ENCODE measurements around the gene C1orf116. TPM values are rescaled to one million over a fixed set of nuclear protein-coding genes. Genes with fewer than 3 reads are reported as not detected.

C1orf116 gene
- polyA plus RNA-seq, 4 donors, result 9.8 to 32.1 (median 24.3) TPM

- 83 to 89% (median 87%) methylated on average over 8 of the region's 8 CpGs for WGBS, 3 donors
- no peak for FAIRE-seq
Measured at GRCh38 chr1:207022996-207023679, 9.4 kb downstream of the C1orf116 start.

DNA sequence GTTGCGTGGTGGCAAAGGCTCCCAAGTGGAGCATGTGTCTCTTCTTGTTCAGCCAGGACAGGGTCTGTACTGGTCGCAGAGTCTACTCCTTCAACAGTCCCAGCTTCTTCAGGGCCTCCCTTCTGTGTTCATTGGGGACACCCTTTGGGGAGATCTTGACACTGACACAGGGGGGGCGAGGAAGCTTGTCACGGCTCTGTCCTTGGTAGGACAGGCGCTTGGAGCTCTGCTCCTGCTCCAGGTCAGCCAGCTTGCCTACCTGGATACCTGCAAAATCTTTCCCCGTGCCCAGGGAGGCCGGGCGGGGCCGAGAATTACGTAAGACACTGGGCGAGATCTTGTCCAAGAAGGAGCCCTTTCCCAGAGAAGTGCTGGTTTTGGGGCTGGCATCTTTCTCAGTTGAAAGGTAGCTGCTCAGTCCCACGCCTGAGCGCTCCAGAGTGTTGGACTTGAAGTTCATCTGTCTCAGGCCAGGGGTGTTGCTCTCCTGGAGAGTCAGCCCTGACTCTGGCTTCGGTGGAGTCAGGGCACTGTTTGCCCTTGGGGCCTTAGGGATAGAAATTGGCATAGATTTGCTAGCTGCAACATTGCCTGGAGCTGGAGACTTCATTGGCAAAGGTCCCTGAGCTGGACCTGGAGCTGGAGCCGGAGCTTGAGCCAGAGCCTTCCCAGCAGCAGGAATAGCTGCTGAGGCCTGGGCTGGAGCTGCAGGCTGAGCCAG is 10.5 kb downstream of the C1orf116 start:
- peaks cover 19 to 76% (median 29%) of the 10 kb centered on the region in 3 donors for H3K4me1 ChIP-seq (ENCODE audit: control insufficient read depth in 3 of 3, insufficient read depth in 2 of 3, low read depth in 1 of 3, low read length in 2 of 3)
- H3K27ac ChIP-seq (ENCODE audit: low read depth in 1 of 3, low read length in 2 of 3), result peak overlapping the region in 2 of 3 donors; percentile 56 to 78
- no peaks in the 10 kb centered on the region for H3K9me3 ChIP-seq (ENCODE audit: control insufficient read depth in 2 of 2, insufficient read depth in 1 of 2, low read depth in 1 of 2, low read length in 1 of 2)
- peaks cover 0 to 53% (median 16%) of the 10 kb centered on the region in 3 donors for H3K36me3 ChIP-seq (ENCODE audit: control insufficient read depth in 3 of 3, insufficient read depth in 2 of 3, low read depth in 1 of 3, low read length in 3 of 3)
- H3K4me3 ChIP-seq (ENCODE audit: low read depth in 1 of 3, low read length in 3 of 3), result no peak overlapping the region
- H3K27me3 ChIP-seq (ENCODE audit: control insufficient read depth in 3 of 3, insufficient read depth in 3 of 3, low read length in 3 of 3), result no peaks in the 10 kb centered on the region
- DNase-seq (no peak), FAIRE-seq (no peak)
- WGBS, 3 donors, result 67 to 84% (median 71%) methylated on average over 15 of the region's 15 CpGs

More at GRCh38 chr1:207022996-207023679, 9.4 kb downstream of the C1orf116 start:
- Histone ChIP-seq H3K9me3 (ENCODE audit: control insufficient read depth in 2 of 2, insufficient read depth in 1 of 2, low read depth in 1 of 2, low read length in 1 of 2) (no peaks in the 10 kb centered on the region), H3K27ac (ENCODE audit: low read depth in 1 of 3, low read length in 2 of 3) (peak overlapping the region in 2 of 3 donors; percentile 52 to 98), H3K36me3 (ENCODE audit: control insufficient read depth in 3 of 3, insufficient read depth in 2 of 3, low read depth in 1 of 3, low read length in 3 of 3) (peaks cover 0 to 59% (median 16%) of the 10 kb centered on the region in 3 donors), H3K4me3 (ENCODE audit: low read depth in 1 of 3, low read length in 3 of 3) (no peak overlapping the region), H3K27me3 (ENCODE audit: control insufficient read depth in 3 of 3, insufficient read depth in 3 of 3, low read length in 3 of 3) (no peaks in the 10 kb centered on the region), H3K4me1 (ENCODE audit: control insufficient read depth in 3 of 3, insufficient read depth in 2 of 3, low read depth in 1 of 3, low read length in 2 of 3) (peaks cover 19 to 81% (median 29%) of the 10 kb centered on the region in 3 donors)
- DNase-seq, result no peak

DNA sequence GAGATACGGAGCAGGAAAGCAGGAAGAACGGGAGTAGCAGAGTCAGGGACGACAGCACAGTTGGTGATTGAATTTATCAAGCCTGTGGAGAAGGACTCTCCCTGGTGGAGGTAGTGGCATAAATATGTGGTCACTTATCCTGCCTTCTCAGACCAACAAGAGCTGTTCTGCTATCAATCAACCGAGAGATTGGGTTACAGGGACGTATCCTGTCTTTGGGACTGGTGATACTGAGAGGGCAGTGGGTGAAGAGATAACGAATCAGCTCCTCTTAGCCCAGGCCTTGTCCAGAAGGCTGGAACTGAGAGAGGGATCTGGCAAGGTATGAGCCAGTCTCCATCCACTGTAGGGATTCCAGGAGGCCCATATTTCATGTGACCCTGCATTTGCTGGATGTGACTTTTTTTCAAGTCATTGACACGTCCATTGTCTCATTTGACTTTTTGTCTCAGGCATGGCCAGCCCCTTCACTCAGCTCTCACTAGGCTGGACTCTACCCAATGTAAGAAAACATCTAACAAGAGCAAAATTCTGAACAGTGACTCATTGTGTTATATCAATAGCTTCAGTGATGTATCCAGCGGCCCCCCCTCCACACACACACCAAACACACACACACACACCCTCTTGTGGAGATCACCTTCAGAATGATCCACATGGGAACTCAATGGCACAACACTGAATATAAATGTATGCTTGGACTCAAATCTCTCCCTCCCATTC is 11.3 kb downstream of the C1orf116 start:
- FAIRE-seq (no peak), DNase-seq (no peak)
- H3K9me3 ChIP-seq (ENCODE audit: control insufficient read depth in 2 of 2, insufficient read depth in 1 of 2, low read depth in 1 of 2, low read length in 1 of 2), result no peaks in the 10 kb centered on the region
- WGBS, 3 donors, result 67 to 74% (median 67%) methylated on average over 8 of the region's 8 CpGs
- peaks cover 19 to 69% (median 29%) of the 10 kb centered on the region in 3 donors for H3K4me1 ChIP-seq (ENCODE audit: control insufficient read depth in 3 of 3, insufficient read depth in 2 of 3, low read depth in 1 of 3, low read length in 2 of 3)
- peak overlapping the region; percentile 47 to 78 (median 61) for H3K27ac ChIP-seq (ENCODE audit: low read depth in 1 of 3, low read length in 2 of 3)
- H3K36me3 ChIP-seq (ENCODE audit: control insufficient read depth in 3 of 3, insufficient read depth in 2 of 3, low read depth in 1 of 3, low read length in 3 of 3), result peaks cover 0 to 52% (median 16%) of the 10 kb centered on the region in 3 donors
- H3K4me3 ChIP-seq (ENCODE audit: low read depth in 1 of 3, low read length in 3 of 3), result no peak overlapping the region
- no peaks in the 10 kb centered on the region for H3K27me3 ChIP-seq (ENCODE audit: control insufficient read depth in 3 of 3, insufficient read depth in 3 of 3, low read length in 3 of 3)

DNA sequence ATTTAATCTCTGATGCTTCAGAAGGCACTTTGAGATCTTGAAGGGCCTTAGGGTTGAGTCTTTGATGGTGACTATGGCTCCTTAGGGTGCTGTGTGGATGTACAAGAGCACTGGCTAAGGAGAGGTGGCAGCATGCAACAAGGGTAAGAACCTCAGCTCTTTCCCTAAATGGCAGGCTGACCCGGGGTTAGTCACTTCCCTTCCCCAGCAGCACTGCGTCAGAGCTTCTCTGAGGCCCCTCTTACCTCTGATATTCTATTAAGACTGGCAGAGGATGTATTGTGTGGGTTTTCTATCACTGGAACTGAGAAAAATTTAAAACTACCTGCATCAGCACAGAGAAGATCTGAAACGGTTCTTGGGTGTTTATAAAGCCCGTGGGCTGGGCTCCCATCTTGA is 11.8 kb downstream of the C1orf116 start:
- Histone ChIP-seq H3K4me1 (ENCODE audit: control insufficient read depth in 3 of 3, insufficient read depth in 2 of 3, low read depth in 1 of 3, low read length in 2 of 3) (peaks cover 16 to 63% (median 23%) of the 10 kb centered on the region in 3 donors), H3K27me3 (ENCODE audit: control insufficient read depth in 3 of 3, insufficient read depth in 3 of 3, low read length in 3 of 3) (no peaks in the 10 kb centered on the region), H3K4me3 (ENCODE audit: low read depth in 1 of 3, low read length in 3 of 3) (no peak overlapping the region), H3K36me3 (ENCODE audit: control insufficient read depth in 3 of 3, insufficient read depth in 2 of 3, low read depth in 1 of 3, low read length in 3 of 3) (peaks cover 0 to 52% (median 16%) of the 10 kb centered on the region in 3 donors), H3K27ac (ENCODE audit: low read depth in 1 of 3, low read length in 2 of 3) (peak overlapping the region; percentile 47 to 78 (median 61)), H3K9me3 (ENCODE audit: control insufficient read depth in 2 of 2, insufficient read depth in 1 of 2, low read depth in 1 of 2, low read length in 1 of 2) (no peaks in the 10 kb centered on the region)
- DNase-seq (no peak), FAIRE-seq (no peak)
- 51 to 60% (median 55%) methylated on average over 4 of the region's 4 CpGs for WGBS, 3 donors

- Histone ChIP-seq H3K36me3 (ENCODE audit: control insufficient read depth in 3 of 3, insufficient read depth in 2 of 3, low read depth in 1 of 3, low read length in 3 of 3) (peaks cover 0 to 52% (median 16%) of the 10 kb centered on the region in 3 donors), H3K9me3 (ENCODE audit: control insufficient read depth in 2 of 2, insufficient read depth in 1 of 2, low read depth in 1 of 2, low read length in 1 of 2) (no peaks in the 10 kb centered on the region), H3K4me3 (ENCODE audit: low read depth in 1 of 3, low read length in 3 of 3) (no peak overlapping the region), H3K27me3 (ENCODE audit: control insufficient read depth in 3 of 3, insufficient read depth in 3 of 3, low read length in 3 of 3) (no peaks in the 10 kb centered on the region), H3K27ac (ENCODE audit: low read depth in 1 of 3, low read length in 2 of 3) (peak overlapping the region; percentile 32 to 78 (median 47)), H3K4me1 (ENCODE audit: control insufficient read depth in 3 of 3, insufficient read depth in 2 of 3, low read depth in 1 of 3, low read length in 2 of 3) (peaks cover 16 to 58% (median 20%) of the 10 kb centered on the region in 3 donors)
- peak; percentile 87 to 90 for DNase-seq
- FAIRE-seq, result no peak
- 37 to 72% (median 43%) methylated on average over 9 of the region's 9 CpGs for WGBS, 3 donors
Measured at GRCh38 chr1:207020065-207020708, 12.4 kb downstream of the C1orf116 start.

DNA sequence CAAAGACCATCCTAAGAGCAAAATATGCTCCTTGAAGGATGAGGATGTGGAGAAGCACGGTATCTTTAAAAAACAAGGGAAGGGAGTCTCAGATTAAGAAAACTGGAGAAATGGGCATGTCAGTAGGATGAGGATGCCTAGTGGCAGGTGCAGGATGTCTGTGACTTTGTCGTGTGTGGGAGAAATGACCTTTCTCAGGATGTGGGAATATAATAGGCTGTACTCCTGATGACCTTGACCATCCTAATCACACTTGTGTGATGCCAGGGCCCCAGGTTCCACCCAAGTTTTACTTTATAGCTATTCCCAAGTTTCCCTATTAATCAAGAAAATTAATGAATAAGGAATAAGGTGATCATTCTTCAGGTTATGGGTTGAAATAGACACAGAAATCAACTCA is 12.9 kb downstream of the C1orf116 start:
- WGBS, 3 donors, result 44 to 58% (median 54%) methylated on average over 2 of the region's 2 CpGs
- H3K36me3 ChIP-seq (ENCODE audit: control insufficient read depth in 3 of 3, insufficient read depth in 2 of 3, low read depth in 1 of 3, low read length in 3 of 3), result peaks cover 0 to 49% (median 16%) of the 10 kb centered on the region in 3 donors
- no peaks in the 10 kb centered on the region for H3K27me3 ChIP-seq (ENCODE audit: control insufficient read depth in 3 of 3, insufficient read depth in 3 of 3, low read length in 3 of 3)
- no peaks in the 10 kb centered on the region for H3K9me3 ChIP-seq (ENCODE audit: control insufficient read depth in 2 of 2, insufficient read depth in 1 of 2, low read depth in 1 of 2, low read length in 1 of 2)
- peak overlapping the region in 1 of 3 donors; percentile 78 for H3K27ac ChIP-seq (ENCODE audit: low read depth in 1 of 3, low read length in 2 of 3)
- DNase-seq, result no peak
- H3K4me3 ChIP-seq (ENCODE audit: low read depth in 1 of 3, low read length in 3 of 3), result no peak overlapping the region
- peaks cover 14 to 53% (median 16%) of the 10 kb centered on the region in 3 donors for H3K4me1 ChIP-seq (ENCODE audit: control insufficient read depth in 3 of 3, insufficient read depth in 2 of 3, low read depth in 1 of 3, low read length in 2 of 3)
- no peak for FAIRE-seq

DNA sequence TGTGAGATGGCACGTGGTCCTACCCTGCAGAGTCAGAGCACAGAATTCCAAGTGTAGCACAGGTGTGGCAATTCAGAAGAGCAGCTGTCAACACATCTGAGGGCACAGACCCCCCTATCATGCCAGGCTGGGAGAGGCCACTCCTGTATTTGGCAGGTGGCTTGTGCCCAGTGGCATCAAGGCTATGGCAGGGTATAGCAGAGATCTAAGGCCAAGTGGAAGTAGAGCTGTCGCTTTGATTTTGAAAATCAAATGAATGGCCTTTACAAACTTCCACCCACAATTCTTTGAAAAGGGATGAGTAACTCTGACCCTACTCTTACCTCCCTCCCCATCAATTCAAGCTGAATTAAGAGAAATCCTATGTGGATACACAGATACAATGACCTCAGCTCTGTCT is 13.4 kb downstream of the C1orf116 start:
- 90 to 92% (median 91%) methylated on average over 2 of the region's 2 CpGs for WGBS, 3 donors
- FAIRE-seq, result no peak
- H3K27me3 ChIP-seq (ENCODE audit: control insufficient read depth in 3 of 3, insufficient read depth in 3 of 3, low read length in 3 of 3), result no peaks in the 10 kb centered on the region
- H3K27ac ChIP-seq (ENCODE audit: low read depth in 1 of 3, low read length in 2 of 3), result peak overlapping the region in 2 of 3 donors; percentile 28 to 78
- no peak for DNase-seq
- H3K36me3 ChIP-seq (ENCODE audit: control insufficient read depth in 3 of 3, insufficient read depth in 2 of 3, low read depth in 1 of 3, low read length in 3 of 3), result peaks cover 0 to 44% (median 16%) of the 10 kb centered on the region in 3 donors
- no peaks in the 10 kb centered on the region for H3K9me3 ChIP-seq (ENCODE audit: control insufficient read depth in 2 of 2, insufficient read depth in 1 of 2, low read depth in 1 of 2, low read length in 1 of 2)
- H3K4me3 ChIP-seq (ENCODE audit: low read depth in 1 of 3, low read length in 3 of 3), result no peak overlapping the region
- H3K4me1 ChIP-seq (ENCODE audit: control insufficient read depth in 3 of 3, insufficient read depth in 2 of 3, low read depth in 1 of 3, low read length in 2 of 3), result peaks cover 10 to 48% (median 16%) of the 10 kb centered on the region in 3 donors
